HG03575 (cell line): ENCODE results near the gene AQP7.
"Not testable (repeated sequence)": the region's sequence is repeated elsewhere in the genome, so short reads cannot be mapped to it uniquely, and the experiment has no call there.

Experiments
- ATAC-seq: cut with Tn5 transposase; IDR thresholded peaks from one replicate; pipeline ENCODE4 v1.9.1; 2021; ENCODE audit not compliant: unreplicated experiment, insufficient number of reproducible peaks, low FRiP score; ENCODE audit errors: extremely low read depth

The AQP7 gene

DNA sequence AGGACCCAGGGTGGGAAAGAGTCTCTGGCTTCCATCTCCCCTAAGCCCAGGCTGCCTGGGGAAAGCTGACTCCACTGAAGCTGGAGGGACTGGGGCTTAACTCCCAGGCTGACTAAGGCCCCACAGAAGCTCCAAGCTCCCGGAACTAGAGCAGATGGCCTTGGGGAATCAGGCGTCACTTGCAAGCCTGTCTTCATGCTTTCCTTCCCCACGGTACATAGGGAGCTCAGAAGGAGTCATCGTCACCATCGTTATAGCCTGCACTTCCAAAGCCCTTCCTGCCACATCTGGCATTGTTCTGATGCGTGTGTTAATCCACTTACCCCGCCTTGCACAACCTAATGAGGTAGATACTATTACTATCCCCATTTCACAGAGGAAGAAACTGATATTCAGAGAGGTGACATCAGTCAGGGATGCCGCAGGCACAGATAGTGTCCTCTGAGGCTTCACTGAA lies 33.5 kb upstream of the AQP7 start:
- ATAC-seq, result no peak

DNA sequence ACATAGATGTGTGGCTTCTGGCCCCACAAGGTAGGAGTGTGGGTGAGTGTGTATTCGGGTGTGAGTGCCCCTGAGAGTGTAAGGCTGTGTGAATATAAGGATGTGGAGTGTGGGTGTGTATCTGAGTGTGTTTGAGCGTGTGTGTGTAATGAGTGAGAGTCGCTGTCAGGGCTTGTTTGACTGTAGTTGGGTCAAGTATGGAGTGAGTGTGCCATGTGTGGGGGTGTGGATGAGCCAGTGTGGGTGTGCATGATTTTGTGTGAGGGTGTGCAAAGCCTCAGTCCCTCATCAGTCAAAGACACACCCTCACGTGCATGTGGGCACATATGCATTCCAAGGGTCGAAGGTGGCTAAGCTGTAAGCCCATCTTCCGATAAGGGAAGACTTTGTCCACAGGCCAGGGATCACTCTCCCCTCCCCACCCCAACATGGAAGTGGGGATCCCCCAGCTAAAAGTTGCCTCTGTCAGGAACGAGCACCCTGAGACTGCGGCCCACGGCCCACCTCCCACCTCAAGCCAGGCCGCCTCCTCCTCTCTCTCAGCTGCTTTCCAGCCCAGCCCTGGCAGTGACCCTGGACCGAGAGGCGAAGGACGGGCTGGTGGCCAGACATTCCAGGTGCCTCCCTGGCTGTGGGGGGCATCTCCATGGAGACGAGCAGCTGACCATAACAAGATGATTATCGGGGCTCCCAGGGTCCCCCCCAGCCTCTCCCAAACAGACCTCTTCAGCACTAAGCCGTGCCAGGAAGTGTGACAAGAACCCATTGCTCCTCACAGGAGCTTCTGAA lies 32.1 kb upstream of the AQP7 start:
- no peak for ATAC-seq

DNA sequence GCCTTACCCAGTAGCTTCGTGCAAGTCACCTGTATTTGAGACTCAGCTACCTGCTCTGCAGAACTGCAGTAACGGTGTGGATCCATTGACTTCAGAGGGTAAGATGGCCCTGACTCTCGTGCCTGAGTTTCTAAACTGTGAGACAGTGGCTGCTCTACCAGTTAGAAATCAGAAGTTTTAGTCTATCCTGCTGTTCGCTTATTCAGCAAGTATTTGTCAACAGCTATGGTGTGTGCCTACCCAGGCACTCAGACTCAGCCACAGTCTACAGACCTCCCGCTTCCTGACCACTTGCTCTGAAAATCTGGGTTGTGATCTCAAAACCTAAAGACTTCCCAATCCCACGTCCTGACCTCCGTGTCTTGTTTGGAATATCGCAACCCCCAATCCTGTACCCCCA lies 31.5 kb upstream of the AQP7 start:
- no peak for ATAC-seq

DNA sequence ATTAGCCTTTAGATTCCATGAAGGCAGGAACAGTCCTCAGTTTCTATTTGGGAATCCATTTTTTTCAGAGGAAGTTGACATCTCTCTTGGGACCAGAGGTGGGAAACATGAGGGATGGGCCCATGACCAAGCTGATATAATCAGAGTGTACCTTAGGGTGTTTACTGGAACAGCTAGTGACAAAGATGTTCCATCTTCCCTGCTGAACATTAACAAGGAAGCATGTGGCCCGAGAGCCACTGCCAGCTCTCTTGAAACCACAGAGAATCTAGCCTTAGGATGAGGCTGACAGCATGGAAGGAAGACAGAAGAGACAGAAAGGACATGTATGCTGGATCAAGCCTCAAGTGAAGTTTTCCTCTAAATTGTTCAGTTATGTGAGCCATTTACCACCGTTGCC lies 29.1 kb upstream of the AQP7 start:
- no peak for ATAC-seq

DNA sequence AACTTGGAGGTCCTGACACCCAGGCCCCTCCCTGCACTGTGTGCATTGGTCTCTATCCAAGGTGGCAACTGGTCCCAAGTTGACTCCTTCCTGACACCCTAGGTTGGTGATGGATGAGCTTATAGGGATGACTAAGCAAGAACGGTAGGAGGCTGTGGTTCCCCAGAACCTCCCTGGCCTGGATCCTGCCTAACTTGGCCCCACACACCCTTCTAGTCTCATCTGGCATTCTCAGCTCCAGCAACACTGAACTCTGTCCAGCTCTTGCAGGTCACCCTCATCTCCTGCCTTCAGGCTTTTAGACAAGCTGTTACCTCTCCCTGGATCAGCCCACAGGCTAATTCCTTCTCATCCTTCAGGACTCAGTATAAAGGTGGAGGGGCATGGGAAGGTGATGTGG lies 28.6 kb upstream of the AQP7 start:
- no peak for ATAC-seq

DNA sequence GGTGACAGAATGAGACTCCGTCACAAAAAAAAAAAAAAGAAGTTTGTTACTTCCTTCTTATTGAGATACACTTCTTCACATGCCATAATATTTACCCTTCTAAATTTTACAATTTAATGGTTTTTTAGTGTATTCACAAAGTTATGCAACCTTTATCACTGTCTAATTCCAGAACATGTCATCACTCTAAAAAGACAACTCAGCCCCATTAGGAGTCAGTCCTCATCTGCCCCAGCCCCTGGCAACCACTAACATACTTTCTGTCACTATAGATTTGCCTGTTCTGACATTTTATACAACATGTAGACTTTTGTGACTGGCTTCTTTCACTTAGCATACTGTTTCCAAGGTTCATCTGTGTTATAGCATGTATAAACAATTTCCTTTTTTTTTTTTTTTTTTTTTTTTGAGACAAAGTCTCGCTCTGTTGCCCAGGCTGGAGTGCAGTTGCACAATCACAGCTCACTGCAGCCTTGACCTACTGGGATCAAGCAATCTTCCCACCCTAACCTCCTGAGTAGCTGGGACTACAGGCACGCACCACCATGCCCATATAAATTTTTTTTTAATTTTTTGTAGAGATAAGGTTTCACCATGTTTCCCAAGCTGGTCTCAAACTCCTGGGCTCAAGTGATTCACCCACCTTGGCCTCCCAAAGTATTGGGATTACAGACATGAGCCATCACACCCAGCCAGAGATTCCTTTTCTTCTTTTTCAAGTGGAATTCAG lies 27.1 kb upstream of the AQP7 start:
- ATAC-seq, result no peak

DNA sequence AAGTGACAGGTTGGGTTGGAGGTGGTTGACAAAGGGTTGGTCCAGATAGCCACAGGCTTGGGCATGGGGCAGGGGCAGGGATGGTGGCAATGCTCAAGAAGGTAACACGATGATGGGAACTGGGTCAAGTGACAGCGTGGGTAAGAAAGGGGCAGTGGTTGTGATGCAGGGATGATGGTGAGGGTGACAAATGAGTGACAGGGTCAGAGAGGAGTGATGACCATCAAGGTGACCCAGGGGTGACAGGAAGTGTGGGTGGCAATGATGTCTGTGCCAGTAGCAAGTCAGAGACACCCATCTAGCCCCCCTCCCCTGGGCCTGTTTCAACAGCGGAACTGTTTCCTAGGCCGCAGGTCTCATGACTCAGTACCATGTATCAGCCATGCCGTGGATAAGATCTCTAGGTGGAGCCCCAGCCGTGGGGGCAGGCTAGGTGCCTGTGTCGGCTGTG lies 24.5 kb upstream of the AQP7 start:
- no peak for ATAC-seq

DNA sequence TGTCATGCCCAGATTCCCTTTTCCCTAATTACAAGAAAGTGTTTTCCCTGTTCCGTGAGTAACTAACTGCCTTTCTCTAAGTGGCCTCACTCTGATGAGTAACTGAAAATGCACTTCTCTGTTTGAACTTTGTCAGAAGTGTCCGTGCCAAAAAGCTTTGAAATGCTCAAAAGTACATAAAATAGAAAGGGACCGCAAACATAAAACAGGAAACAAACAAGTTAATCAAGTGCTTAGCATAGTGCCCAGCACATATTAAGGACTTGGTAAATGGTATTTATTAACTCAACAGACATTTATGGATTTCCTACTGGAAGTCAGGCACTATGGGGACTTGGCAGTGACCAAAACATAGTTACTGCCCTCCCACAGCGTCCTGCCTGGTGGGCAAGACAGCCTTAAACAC lies 22.8 kb upstream of the AQP7 start:
- ATAC-seq, result no peak

DNA sequence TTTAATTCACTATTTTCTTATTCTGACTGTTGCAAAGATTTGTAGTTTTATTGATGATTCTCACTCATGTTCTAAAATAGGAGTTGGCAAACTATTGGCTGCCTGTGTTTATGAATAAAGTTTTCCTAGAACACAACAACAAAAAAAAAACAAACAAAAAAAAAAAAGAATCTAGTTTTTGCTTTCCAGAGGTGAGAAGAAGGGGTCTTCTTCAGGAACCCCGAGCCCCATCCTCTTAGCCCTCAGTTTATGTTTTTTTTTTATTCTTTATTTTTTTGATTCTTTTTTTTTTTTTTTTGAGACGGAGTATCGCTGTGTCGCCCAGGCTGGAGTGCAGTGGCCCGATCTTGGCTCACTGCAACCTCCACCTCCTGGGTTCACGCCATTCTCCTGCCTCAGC lies 22.1 kb upstream of the AQP7 start:
- not testable (repeated sequence) for ATAC-seq

DNA sequence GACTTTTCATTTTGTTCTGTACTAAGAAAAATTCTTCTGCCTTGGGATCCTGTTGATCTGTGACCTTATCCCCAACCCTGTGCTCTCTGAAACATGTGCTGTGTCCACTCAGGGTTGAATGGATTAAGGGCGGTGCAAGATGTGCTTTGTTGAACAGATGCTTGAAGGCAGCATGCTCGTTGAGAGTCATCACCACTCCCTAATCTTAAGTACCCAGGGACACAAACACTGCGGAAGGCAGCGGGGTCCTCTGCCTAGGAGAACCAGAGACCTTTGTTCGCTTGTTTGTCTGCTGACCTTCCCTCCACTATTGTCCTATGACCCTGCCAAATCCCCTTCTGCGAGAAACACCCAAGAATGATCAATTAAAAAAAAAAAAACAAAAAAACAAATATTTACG lies 21.7 kb upstream of the AQP7 start:
- ATAC-seq, result not testable (repeated sequence)

DNA sequence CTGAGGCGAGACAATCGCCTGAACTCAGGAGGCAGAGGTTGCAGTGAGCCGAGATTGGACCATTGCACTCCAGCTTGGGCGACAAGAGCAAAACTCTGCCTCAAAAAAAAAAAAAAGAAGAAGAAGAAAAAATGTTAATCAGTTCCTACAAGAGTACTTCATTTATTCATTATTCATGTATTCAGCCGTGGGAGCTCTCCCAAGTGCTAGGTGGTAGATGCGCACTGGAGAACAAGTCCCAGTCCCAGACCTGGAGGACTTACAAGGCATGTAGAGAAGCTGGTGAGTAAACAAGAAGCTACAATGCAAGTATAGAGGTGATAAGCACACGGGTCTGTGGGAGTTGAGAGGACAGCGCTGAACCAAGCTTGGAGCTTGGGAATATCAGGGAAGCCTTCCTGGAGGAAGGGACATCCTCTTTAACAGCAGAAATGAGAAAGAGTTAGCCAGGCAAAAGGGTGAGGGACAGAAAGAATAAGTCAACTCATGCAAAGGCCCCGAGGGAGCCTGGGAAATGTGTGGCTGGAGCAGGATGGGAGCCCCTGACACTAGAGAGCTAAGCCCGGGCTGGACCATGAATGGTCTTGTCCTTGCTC lies 17.4 kb upstream of the AQP7 start:
- no peak for ATAC-seq

DNA sequence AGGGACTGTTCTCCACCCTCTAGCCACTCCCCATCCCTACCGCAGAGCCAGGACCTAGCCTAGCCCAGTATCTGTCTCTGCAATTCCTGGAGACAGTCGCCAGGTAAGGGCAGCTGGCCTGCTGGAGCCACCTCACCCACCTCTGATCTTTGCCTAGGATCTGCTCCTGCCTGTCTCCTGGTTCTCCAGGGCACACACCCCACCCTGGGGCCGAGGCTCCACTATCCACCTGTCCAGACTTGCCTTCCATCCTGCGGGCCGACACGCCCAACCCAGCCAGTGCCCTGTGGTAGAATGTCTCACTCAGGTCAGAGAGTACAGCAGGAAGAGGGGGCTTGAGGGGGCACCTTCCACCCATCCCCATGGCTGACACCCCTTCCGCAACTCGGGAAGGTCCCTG lies 15.7 kb upstream of the AQP7 start:
- no peak for ATAC-seq

DNA sequence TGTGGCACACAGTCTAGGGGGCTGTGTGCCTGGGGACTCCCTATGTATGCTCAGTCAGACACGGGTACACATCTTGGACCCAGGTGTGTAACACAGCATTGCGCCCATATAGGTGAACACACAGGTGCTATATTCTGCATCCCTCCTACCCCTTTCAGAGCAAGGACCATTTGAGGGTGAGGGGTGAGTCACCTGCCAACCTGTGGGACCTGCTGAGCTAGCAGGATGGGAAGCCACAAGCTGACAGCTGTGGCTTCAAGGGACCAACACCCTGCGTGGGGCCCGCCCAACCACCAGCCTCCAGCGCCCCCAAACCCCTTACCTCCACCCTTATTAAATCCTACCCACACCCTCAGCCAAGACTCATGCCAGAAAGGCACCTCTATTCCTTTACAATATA lies 14.6 kb upstream of the AQP7 start:
- no peak for ATAC-seq

DNA sequence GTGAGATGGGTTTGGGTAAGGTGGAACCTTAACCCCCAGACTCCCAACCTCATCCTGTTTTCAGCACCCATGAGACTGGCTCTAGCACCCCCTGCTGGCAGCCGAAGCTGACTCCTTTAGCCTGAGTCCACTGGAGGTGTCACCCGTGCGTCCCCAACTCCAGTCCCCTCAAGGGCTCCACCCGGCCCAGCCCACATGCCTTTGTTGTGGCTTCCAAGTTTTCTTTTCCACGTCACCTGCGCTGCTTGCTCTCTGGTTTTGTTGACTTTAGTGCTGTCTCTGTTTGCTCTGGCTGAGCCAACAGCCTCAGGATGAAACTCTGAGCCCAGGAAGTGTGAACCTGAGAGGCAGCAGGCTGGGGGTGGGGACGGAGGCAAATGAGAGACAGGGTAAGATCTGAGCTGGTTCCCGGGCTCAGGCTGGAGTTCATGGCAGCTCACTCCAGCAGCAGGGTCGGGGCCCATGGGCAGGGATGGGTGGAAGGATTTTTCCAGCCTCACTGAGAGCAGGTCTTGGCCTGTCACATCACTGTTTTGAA lies 13.2 kb upstream of the AQP7 start:
- no peak for ATAC-seq

DNA sequence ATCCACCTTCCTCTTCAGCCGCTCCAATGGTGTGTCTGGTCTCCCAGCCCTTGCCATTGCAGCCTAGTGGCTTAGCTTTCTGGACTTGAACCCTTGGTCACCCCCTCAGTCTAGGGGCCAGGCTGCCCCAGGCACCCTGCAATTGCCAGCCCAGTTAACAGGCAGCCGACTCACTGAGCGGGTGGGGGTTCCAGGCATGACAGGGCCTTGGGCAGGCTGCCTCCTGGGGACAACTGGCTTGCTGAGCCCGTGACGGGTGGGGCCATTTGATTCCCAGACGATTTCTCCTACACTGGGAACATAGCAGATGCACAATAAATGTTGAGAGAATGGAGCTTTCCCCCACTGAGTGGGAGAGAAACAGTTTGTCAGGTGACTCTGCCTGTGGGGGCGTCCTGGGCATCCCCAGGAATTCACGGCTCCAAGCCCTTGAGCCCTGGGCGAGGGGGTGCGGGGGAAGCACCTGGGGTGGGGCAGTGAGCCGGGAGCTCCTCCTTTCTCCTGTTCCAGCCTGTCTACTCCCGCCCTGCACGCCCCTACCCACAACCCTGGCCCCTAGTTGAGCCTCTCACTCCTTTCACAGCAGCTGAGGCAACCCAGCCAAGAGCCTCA lies 12.6 kb upstream of the AQP7 start:
- ATAC-seq, result no peak

DNA sequence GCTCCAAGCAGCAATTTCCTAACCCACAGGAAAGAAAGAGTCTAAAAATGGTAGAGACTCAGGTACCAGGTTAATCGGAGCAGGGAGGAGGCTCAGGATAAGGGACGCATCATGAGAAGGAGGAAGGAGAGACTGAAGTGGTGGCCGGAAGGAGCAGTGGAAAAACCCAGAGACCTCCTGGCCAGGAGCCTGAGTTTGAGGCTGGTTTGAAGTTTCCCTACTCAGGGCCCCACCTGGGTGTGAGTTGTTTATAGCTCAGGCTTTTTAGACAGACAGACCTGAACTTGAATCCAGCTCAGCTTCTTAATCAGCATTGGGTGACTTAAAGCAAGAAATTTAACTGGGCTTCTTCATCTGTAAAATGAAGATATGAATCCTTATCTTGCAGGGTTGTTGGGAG lies 11.9 kb upstream of the AQP7 start:
- no peak for ATAC-seq

DNA sequence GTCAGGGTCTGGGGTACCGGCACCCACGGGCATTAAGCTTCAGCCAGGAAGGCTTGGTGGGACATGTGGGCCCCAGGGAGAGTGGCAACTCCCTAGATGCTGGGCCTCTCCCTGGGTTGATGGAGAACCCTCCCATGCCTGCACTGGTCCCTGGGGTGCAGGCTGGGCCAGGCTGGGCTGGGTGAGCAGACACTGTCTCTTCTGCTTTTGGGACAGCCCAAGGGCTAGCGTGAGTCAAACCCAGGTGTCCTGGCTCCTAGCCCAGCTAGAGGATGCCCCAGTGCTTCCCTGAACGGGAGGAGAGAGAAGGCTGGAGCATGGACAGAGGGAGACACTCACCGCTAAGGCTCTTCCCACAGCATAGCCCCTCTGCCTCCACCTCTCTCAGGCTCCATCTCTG lies 5.7 kb upstream of the AQP7 start:
- no peak for ATAC-seq

DNA sequence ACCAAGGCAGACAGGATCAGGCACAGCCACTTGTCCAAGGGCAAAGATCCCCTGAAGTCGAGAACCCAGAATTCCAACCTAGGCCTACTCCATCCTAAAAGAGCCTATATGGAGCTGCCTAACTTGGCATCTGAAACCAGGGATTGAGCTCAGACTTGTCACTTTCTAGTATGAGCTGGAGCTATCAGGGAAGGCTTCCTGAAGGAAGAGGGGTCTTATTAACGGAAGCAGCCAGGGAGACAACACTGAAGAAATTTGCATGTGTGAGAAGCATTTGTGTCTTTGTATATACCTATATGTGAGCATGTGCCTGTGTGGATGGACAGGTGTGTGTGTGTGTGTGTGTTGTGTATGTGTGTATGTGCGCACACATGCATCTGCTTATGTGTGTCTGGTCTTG lies 4.7 kb upstream of the AQP7 start:
- ATAC-seq, result no peak

DNA sequence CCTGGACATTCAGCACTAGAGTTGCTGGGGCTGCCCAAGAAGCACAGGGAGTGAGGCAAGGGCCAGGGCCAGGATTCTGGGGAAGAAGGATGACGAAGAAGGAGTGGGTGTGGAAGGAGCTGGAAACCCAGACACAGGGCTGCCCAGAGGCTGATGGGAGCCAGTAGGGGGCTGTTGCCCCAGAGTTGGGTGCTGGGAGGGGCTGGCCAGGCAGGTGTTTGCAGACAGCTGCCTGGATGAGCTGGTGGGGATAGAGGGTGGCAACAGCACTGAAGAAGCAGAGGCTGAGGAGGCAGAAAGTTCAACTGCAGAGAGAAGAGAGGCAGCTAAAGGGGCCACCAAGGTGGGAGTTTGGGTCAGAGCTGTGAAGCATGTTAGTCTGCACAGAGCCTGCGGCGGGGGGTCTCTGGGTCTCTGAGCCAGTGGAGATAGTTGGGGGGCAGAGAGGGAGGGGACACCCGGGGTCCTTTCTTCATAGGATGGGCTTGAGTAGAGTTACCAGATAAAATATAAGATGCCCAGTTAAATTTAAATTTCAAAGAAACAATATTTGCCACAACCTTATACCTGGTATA lies 2.5 kb upstream of the AQP7 start:
- no peak for ATAC-seq
